Measurements from ENCODE around the gene SUCO.
"Not testable (repeated sequence)": the region's sequence is repeated elsewhere in the genome, so short reads cannot be mapped to it uniquely, and the experiment has no call there.

Gene SUCO

DNA sequence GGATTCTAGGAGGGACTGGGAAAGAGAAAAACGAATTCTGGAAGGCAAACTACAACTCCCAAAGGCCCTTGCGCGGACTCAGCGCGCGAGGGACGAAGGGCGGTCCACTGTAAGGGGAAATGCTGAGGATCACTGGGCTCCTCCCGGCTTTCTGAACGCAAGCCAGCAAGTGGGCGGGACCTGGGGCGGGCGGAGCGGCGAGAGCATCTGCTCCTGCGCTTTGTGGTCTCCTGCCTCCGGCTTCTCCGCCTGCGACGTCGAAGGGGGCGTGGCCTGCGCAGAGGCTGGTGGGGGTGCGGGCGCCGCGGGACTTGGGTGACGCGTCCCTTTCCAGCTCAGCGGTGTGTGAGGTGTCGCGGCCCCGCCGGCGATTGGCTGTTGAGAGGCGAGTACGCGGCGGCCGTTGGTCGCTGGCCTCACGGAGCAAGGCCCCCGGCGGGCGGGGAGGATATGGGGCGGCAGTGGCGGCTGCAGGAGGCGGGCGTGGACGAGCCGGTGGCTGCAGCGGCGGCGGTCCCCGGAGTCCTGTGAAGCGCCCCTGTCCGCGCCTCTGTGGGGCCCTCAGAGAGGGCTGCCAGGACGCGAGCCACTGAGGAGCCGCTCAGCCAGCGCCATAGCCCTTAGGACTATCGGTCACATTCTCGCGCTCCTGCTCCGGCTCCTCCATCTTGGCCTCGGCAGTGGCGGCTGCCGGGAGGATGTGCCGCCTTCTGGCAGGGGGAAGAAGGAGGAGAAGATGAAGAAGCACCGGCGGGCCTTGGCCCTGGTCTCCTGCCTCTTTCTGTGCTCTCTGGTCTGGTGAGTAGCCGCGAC lies at the start of gene SUCO:
SUCO (plus strand) TSS at position 451 of the 813 bp plus-strand sequence; CDS start at position 737, 286 bp downstream.
- ATAC-seq, result peak; percentile 91
- Mint-ChIP-seq H3K27ac (peak within 1 kb of the TSS; percentile 94), H3K9me3 (no peaks in the 10 kb centered on the region), H3K36me3 (peaks cover 18% of the 10 kb centered on the region), H3K4me3 (peak within 1 kb of the TSS; percentile 86), H3K4me1 (peaks cover 40% of the 10 kb centered on the region)
- peak; percentile 98 to 99 for DNase-seq (ENCODE audit: low spot score in 2 of 2)

GRCh38 chr1:172483448-172483847 lies 49.5 kb upstream of the SUCO start:
- no peak for ATAC-seq
- no peaks in the 10 kb centered on the region for H3K36me3 Mint-ChIP-seq
- H3K4me3 Mint-ChIP-seq, result no peak overlapping the region
- peaks cover 12% of the 10 kb centered on the region for H3K4me1 Mint-ChIP-seq
- H3K9me3 Mint-ChIP-seq, result peaks cover 2% of the 10 kb centered on the region
- no peak for DNase-seq (ENCODE audit: low spot score in 2 of 2)
- H3K27ac Mint-ChIP-seq, result no peak overlapping the region

GRCh38 chr1:172484252-172484651 lies 48.7 kb upstream of the SUCO start:
- Mint-ChIP-seq H3K4me3 (no peak overlapping the region), H3K4me1 (peaks cover 12% of the 10 kb centered on the region), H3K36me3 (no peaks in the 10 kb centered on the region), H3K27ac (no peak overlapping the region), H3K9me3 (peaks cover 2% of the 10 kb centered on the region)
- ATAC-seq (no peak), DNase-seq (ENCODE audit: low spot score in 2 of 2) (no peak)

DNA sequence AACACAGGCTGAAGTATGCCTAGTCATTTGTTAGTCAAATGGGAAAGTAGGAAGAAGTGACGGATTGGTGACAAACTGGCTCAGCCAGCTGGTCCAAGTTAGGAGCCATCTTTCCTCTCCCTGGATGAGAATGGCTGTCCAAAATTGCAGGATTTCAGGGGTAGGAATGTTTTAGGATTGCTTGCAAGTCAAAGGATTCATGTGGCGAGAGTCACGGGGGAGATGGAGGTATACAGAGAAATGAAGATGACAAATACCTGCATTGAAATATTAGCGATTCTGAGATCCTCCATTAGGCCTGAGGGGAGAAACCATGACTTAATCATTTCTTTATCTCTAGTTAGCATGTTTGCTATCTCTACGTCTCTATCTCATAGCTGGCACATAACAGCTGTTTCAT lies 47.3 kb upstream of the SUCO start:
- DNase-seq (ENCODE audit: low spot score in 2 of 2), result no peak
- ATAC-seq, result no peak

DNA sequence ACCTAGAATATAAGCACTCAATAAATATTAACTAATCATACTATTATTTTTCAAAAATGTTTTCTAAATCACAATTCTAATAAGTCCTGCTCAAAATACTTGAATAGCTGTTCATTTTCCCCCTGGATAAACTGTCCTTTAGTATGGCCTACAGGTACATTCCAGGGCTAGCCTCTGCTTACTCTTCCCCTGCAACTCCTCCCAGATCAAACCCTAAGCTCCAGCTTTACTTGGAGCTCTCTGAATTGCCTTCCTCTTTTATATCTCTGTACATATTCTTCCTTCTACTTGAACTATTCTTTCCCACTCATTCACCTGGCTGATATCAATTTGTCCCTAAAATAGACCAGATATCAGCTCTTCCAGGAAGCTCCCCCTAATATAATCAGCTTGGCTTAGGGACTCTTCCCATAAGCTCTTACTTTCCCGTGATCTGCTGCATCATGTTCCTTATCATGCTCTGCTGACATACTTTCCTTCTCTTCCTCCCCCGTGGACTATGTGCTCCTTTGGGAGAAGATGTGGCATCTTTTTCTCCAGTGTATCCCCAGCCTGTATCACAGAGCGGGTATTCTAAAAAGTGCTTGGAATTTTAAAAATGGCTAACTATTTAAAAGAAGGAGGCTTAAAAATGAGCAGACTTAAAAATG lies 46.0 kb upstream of the SUCO start:
- ATAC-seq (no peak), DNase-seq (ENCODE audit: low spot score in 2 of 2) (no peak)
- no peak overlapping the region for H3K4me3 Mint-ChIP-seq
- H3K9me3 Mint-ChIP-seq, result peaks cover 2% of the 10 kb centered on the region
- no peak overlapping the region for H3K27ac Mint-ChIP-seq
- no peaks in the 10 kb centered on the region for H3K36me3 Mint-ChIP-seq
- peaks cover 12% of the 10 kb centered on the region for H3K4me1 Mint-ChIP-seq

More for the DNA sequence above, 47.3 kb upstream of the SUCO start:
- H3K9me3 Mint-ChIP-seq, result peaks cover 2% of the 10 kb centered on the region
- H3K4me3 Mint-ChIP-seq, result no peak overlapping the region
- H3K27ac Mint-ChIP-seq, result no peak overlapping the region
- peaks cover 12% of the 10 kb centered on the region for H3K4me1 Mint-ChIP-seq
- no peaks in the 10 kb centered on the region for H3K36me3 Mint-ChIP-seq

DNA sequence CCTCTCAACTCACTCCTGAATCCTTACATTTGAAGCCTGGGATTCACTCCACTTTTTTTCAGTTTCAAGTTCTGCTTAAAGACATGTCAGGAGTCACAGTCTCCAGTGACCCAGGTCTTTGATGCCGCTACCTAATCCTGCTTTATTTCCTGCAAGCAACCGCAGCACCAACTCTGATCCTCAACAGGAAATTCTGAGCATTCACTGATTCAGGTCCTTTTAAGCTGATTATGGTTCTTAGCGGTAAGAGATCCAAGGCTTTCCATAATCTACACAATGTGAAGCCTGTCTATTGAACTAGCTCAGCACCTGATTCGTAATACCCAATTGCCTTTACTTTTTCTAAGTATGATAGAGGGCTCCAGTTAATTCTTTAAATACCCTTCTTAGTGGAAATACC lies 45.4 kb upstream of the SUCO start:
- DNase-seq (ENCODE audit: low spot score in 2 of 2), result no peak
- Mint-ChIP-seq H3K4me3 (no peak overlapping the region), H3K9me3 (peaks cover 2% of the 10 kb centered on the region), H3K27ac (no peak overlapping the region), H3K36me3 (no peaks in the 10 kb centered on the region), H3K4me1 (peaks cover 12% of the 10 kb centered on the region)
- no peak for ATAC-seq

- Mint-ChIP-seq H3K4me1 (peaks cover 12% of the 10 kb centered on the region), H3K36me3 (no peaks in the 10 kb centered on the region), H3K4me3 (no peak overlapping the region), H3K27ac (no peak overlapping the region), H3K9me3 (peaks cover 2% of the 10 kb centered on the region)
- DNase-seq (ENCODE audit: low spot score in 2 of 2) (no peak), ATAC-seq (no peak)
These were observed 44.6 kb upstream of the SUCO start for GRCh38 chr1:172488393-172488792.

- H3K36me3 Mint-ChIP-seq, result no peaks in the 10 kb centered on the region
- no peak for DNase-seq (ENCODE audit: low spot score in 2 of 2)
- peaks cover 2% of the 10 kb centered on the region for H3K9me3 Mint-ChIP-seq
- H3K27ac Mint-ChIP-seq, result no peak overlapping the region
- no peak for ATAC-seq
- H3K4me1 Mint-ChIP-seq, result peaks cover 5% of the 10 kb centered on the region
- no peak overlapping the region for H3K4me3 Mint-ChIP-seq
These were observed 43.1 kb upstream of the SUCO start for GRCh38 chr1:172489847-172490246.

GRCh38 chr1:172492421-172492820 lies 40.5 kb upstream of the SUCO start:
- ATAC-seq (no peak), DNase-seq (ENCODE audit: low spot score in 2 of 2) (no peak)
- Mint-ChIP-seq H3K9me3 (no peaks in the 10 kb centered on the region), H3K4me1 (no peaks in the 10 kb centered on the region), H3K4me3 (no peak overlapping the region), H3K27ac (no peak overlapping the region), H3K36me3 (no peaks in the 10 kb centered on the region)

GRCh38 chr1:172494166-172494565 lies 38.8 kb upstream of the SUCO start:
- H3K4me3 Mint-ChIP-seq, result no peak overlapping the region
- ATAC-seq, result no peak

DNA sequence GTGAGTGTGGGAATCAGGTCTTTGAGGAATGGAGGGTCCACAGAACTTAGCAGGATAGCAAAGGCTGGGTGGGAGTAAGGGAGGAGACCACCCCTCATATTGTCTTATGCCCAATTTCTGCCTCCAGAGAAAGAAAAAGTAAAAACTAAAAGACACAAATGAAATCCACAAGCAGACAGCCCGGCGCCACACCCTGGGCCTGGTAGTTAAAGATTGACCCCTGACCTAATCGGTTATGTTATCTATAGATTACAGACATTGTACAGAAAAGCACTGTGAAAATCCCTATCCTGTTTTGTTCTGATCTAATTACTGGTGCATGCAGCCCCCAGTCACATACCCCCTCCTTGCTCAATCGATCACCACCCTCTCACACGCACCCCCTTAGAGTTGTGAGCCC lies 36.8 kb upstream of the SUCO start:
- not testable (repeated sequence) for H3K4me3 Mint-ChIP-seq; H3K27ac Mint-ChIP-seq; DNase-seq (ENCODE audit: low spot score in 2 of 2); H3K4me1 Mint-ChIP-seq; H3K36me3 Mint-ChIP-seq; H3K9me3 Mint-ChIP-seq; ATAC-seq

More at GRCh38 chr1:172494166-172494565, 38.8 kb upstream of the SUCO start:
- H3K4me1 Mint-ChIP-seq, result no peaks in the 10 kb centered on the region
- H3K9me3 Mint-ChIP-seq, result no peaks in the 10 kb centered on the region
- no peak for DNase-seq (ENCODE audit: low spot score in 2 of 2)
- no peaks in the 10 kb centered on the region for H3K36me3 Mint-ChIP-seq
- no peak overlapping the region for H3K27ac Mint-ChIP-seq

DNA sequence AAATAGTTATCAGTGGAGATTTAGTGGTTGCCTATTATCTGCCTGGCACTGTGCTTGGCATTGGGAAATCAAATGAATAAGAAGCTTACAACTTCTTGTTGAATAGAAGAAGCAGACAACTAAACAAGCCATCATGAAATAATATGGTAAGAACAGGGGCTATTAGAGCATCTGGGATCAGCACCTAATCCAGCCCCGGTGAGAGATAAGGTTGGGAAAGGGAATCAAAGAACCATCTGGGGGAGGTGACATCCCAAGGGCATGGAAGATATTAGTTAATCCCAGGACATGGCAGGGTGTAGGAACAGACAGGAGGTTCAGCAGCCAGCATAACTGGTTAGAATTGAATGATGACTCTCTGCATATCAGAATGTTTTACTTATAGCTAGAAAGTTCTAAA lies 36.3 kb upstream of the SUCO start:
- ATAC-seq (no peak), DNase-seq (ENCODE audit: low spot score in 2 of 2) (no peak)
- Mint-ChIP-seq H3K4me1 (no peaks in the 10 kb centered on the region), H3K36me3 (no peaks in the 10 kb centered on the region), H3K9me3 (no peaks in the 10 kb centered on the region), H3K27ac (no peak overlapping the region), H3K4me3 (no peak overlapping the region)

DNA sequence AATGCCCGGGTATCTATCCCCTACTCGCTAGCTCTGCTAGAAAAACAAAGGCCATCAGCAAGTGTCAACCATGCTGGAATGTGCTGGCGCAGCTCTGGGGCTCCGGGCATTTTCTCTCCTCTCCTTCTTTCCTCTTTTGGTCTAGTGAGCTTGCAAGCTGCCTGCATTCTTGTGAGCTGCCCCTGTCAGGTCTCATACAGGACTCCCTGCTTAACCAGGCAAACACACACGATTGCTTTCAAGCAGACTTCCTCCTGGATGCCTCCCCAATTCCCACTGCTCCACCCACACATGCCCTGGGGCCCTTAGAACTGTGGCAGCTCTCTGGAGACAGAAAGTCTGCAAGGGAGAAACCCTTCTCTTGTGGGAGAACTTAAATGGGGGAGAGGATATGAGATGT lies 35.7 kb upstream of the SUCO start:
- no peak overlapping the region for H3K27ac Mint-ChIP-seq
- no peaks in the 10 kb centered on the region for H3K9me3 Mint-ChIP-seq
- H3K36me3 Mint-ChIP-seq, result no peaks in the 10 kb centered on the region
- no peak for DNase-seq (ENCODE audit: low spot score in 2 of 2)
- no peak for ATAC-seq
- H3K4me3 Mint-ChIP-seq, result no peak overlapping the region
- H3K4me1 Mint-ChIP-seq, result no peaks in the 10 kb centered on the region

DNA sequence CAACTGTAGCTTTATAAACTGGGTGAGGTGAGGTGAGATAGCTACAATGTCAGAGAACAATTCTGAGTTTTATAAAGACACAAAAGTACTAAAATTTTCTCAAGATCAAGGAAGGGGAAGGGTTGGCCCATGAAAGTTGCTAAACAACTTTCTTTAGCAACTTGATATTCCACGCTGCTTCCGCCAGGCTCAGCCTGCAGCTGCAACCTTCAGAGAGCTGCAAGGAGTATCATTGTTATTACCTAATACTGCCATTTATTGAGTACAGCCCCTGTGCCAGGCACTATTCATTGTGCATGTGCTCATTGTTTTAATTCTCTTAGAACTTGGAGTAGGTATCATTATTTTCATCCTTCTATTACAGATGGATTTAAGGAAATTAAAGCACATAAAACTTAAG lies 34.1 kb upstream of the SUCO start:
- Mint-ChIP-seq H3K36me3 (no peaks in the 10 kb centered on the region), H3K4me3 (no peak overlapping the region), H3K4me1 (no peaks in the 10 kb centered on the region), H3K27ac (no peak overlapping the region), H3K9me3 (no peaks in the 10 kb centered on the region)
- ATAC-seq (no peak), DNase-seq (ENCODE audit: low spot score in 2 of 2) (no peak)

DNA sequence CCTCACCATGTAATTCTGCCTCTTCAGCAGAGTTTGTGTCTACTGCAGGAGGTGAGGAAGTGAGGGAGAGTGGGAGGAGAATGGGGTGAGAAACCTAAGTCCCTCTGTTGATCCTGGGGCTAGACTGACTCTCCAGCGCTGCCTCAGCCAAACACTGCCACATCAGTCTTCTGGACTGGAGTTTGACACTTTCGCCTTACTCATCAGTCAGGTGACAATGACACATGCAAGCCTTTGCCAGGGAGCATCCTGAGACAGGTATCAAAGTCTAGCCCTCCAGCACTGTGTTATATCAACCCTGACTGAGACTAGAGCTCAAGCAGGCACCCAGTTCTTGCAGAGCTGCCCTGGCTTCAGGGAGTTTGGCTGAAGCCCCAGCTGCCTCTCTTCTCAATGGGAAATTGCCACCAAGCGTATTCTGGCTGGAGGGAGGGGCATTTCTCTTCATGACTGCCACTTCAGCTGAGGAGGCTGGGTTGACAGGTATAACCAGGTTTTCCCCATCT lies 33.3 kb upstream of the SUCO start:
- Mint-ChIP-seq H3K9me3 (no peaks in the 10 kb centered on the region), H3K36me3 (no peaks in the 10 kb centered on the region), H3K4me1 (no peaks in the 10 kb centered on the region), H3K4me3 (no peak overlapping the region), H3K27ac (no peak overlapping the region)
- DNase-seq (ENCODE audit: low spot score in 2 of 2), result no peak
- ATAC-seq, result peak; percentile 64

DNA sequence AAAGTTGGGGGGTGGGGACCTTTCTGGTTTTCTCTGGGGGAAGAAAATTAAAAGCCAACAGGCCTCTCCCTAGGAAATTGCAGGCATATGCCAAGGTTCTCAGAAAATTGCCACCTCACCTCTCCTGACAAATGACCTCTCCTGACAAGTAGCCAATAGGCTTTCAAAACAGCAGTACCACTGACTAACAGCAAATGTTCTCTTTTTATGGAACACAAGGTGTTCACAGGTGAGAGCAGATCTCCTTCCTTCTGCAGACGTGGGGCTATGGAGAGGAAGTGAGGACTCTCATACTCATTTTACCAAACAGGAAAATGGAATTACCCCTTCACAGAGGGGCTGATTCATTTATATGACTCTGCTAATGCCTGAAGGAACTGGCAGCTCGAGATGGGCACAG lies 32.7 kb upstream of the SUCO start:
- no peak overlapping the region for H3K4me3 Mint-ChIP-seq
- H3K27ac Mint-ChIP-seq, result no peak overlapping the region
- no peak for DNase-seq (ENCODE audit: low spot score in 2 of 2)
- ATAC-seq, result no peak
- H3K9me3 Mint-ChIP-seq, result no peaks in the 10 kb centered on the region
- no peaks in the 10 kb centered on the region for H3K36me3 Mint-ChIP-seq
- no peaks in the 10 kb centered on the region for H3K4me1 Mint-ChIP-seq
